Esophagus (tissue), 2 donors: ENCODE measurements around the gene TXNL4A. TPM values are rescaled to one million over a fixed set of nuclear protein-coding genes. Genes with fewer than 3 reads are reported as not detected.
"Not testable (repeated sequence)": the region's sequence is repeated elsewhere in the genome, so short reads cannot be mapped to it uniquely, and the experiment has no call there.

Source experiments
- H3K27ac ChIP-seq, 2 donors: one replicate each; pipeline ENCODE4 v1.5.1; 2013; ENCODE audit warnings: low read depth in 2 of 2, mild to moderate bottlenecking in 2 of 2, inconsistent platforms in 1 of 2, low read length in 1 of 2, moderate library complexity in 1 of 2
- H3K27me3 ChIP-seq, 2 donors: one replicate each; pipeline ENCODE4 v1.6.1; 2013; ENCODE audit warnings: low read length in 2 of 2, control low read depth in 1 of 2, mild to moderate bottlenecking in 1 of 2; ENCODE audit not compliant: insufficient read depth in 2 of 2, control insufficient read depth in 1 of 2
- H3K36me3 ChIP-seq, 2 donors: one replicate each; pipeline ENCODE4 v1.6.1; 2013; ENCODE audit warnings: low read length in 1 of 2; ENCODE audit not compliant: control insufficient read depth in 2 of 2, insufficient read depth in 2 of 2
- H3K4me1 ChIP-seq, 2 donors: one replicate each; pipeline ENCODE4 v1.6.1; 2013; ENCODE audit warnings: low read length in 1 of 2; ENCODE audit not compliant: control insufficient read depth in 2 of 2, insufficient read depth in 2 of 2
- H3K4me3 ChIP-seq, 2 donors: one replicate each; pipeline ENCODE4 v1.5.1; 2013; ENCODE audit warnings: low read length in 2 of 2, mild to moderate bottlenecking in 2 of 2, low read depth in 1 of 2, moderate library complexity in 1 of 2
- H3K9me3 ChIP-seq, 2 donors: one replicate each; pipeline ENCODE4 v1.6.1; 2013; ENCODE audit warnings: mild to moderate bottlenecking in 2 of 2, low read depth in 1 of 2, low read length in 1 of 2, moderate library complexity in 1 of 2; ENCODE audit not compliant: control insufficient read depth in 2 of 2, insufficient read depth in 1 of 2
- WGBS, 2 donors: extraction: QIAGEN DNeasy Blood & Tissue Kit; methylation state at CpG; one replicate each; pipeline ENCODE4 v1.1.7; 2013; 5-methylcytosine and 5-hydroxymethylcytosine counted together
- polyA plus RNA-seq, 2 donors: library from polyadenylated mRNA; stranded (reverse); fragments of 200-250 nt; gene quantifications; one replicate each; pipeline ENCODE4 v1.2.3, GENCODE V29; 2013
- donor health status: healthy with polysubstance abuse.
- donor health status: Bipolar disorder and iron deficiency.

Gene TXNL4A
- polyA plus RNA-seq, 2 donors = 65.2 to 66.7 TPM

DNA sequence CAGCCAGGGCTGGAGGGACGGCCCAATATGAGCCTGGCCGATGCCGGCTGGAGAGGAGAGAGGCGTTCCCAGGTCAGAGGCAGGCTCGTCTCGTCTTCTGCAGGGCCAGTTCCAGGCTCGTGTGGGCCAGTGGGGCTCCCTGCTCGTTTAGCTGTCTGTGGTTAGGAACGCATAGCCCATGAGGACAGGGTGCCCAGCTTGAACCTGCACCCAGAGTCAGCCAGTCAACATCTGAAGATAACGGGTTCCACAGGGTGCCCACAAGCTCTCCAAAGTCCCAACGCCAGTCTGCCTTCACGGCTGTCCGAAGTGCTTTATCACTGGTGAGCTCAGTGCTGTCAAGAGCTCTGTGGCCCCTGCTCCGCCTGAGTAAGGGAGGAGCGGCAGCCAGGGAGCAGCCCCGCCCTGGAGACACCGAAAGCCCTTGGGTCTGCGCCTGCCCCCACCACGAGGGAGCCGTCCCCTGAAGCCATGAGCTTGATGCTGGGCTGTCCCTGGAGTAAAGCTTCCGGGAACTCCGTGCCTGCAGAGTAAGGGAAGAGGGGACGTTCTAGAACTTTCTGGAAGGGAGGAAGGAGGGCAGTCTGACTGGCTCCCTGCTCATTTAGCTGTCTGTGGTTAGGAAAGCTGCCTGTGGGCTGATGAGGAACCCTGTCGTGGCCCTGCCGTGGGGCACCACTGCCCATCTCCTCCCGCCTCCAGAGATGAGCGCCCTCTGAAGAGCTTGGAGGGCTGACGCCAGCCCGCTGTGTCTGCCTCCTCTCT, 26.7 kb downstream of the TXNL4A start:
- no peaks in the 10 kb centered on the region for H3K9me3 ChIP-seq

DNA sequence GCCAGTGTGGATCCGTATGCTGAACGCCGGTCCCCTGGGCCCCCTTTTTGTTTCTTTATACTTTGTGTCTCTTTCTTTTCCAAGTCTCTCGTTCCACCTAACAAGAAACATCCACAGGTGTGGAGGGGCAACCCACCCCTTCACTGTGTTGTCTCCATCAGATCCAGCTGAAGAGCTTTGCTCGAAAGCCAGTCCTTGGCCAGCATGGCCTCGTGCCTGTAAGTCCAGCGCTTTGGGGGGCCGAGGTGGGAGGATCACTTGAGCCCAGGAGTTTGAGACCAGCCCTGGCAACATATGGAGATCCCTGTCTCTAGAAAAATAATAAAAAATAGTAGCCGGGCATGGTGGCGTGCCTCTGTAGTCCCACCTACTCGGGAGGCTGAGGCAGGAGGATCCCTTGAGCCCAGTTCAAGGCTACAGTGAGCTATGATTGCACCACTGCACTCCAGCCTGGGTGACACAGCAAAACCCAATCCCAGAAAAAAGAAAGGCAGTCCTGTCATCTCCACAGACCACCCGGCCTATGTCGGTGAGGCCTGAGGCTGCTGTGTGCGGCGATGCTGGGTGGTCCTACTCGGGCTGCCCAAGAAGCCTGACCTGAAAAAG, 27.3 kb downstream of the TXNL4A start:
- WGBS, 2 donors = 84 to 85% methylated on average over 16 of the region's 16 CpGs
- Histone ChIP-seq H3K36me3 (no peaks in the 10 kb centered on the region), H3K27me3 (no peaks in the 10 kb centered on the region), H3K9me3 (no peaks in the 10 kb centered on the region), H3K4me1 (peaks cover 2 to 29% of the 10 kb centered on the region in 2 donors), H3K27ac (peak overlapping the region; percentile 78 to 89), H3K4me3 (peak overlapping the region; percentile 5 to 25)

More for the DNA sequence above, 26.7 kb downstream of the TXNL4A start:
- Histone ChIP-seq H3K27ac (peak overlapping the region; percentile 78 to 89), H3K36me3 (no peaks in the 10 kb centered on the region), H3K27me3 (no peaks in the 10 kb centered on the region), H3K4me3 (peak overlapping the region; percentile 5 to 25), H3K4me1 (peaks cover 2 to 29% of the 10 kb centered on the region in 2 donors)
- 58 to 71% methylated on average over 29 of the region's 29 CpGs for WGBS, 2 donors

DNA sequence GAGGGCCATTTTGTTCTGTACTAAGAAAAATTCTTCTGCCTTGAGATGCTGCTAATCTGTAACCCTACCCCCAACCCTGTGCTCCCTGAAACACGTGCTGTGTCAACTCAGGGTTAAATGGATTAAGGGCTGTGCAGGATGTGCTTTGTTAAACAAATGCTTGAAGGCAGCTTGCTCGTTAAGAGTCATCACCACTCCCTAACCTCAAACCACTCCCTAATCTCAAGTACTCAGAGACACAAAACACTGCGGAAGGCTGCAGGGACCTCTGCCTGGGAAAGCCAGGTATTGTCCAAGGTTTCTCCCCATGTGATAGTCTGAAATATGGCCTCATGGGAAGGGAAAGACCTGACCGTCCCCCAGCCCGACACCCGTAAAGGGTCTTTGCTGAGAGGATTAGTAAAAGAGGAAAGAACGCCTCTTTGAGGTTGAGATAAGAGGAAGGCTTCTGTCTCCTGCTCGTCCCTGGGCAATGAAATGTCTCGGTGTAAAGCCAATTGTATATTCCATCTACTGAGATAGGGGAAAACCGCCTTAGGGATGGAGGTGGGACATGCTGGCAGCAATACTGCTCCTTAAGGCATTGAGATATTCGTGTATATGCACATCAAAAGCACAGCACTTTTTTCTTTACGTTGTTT, 28.1 kb downstream of the TXNL4A start:
- H3K4me1 ChIP-seq = peaks cover 2 to 26% of the 10 kb centered on the region in 2 donors
- not testable (repeated sequence) for H3K9me3 ChIP-seq, H3K36me3 ChIP-seq, H3K27me3 ChIP-seq, H3K4me3 ChIP-seq
- H3K27ac ChIP-seq = peak overlapping the region in 1 of 2 donors; percentile 54
- WGBS, 2 donors = 20 to 28% methylated on average over 12 of the region's 12 CpGs

DNA sequence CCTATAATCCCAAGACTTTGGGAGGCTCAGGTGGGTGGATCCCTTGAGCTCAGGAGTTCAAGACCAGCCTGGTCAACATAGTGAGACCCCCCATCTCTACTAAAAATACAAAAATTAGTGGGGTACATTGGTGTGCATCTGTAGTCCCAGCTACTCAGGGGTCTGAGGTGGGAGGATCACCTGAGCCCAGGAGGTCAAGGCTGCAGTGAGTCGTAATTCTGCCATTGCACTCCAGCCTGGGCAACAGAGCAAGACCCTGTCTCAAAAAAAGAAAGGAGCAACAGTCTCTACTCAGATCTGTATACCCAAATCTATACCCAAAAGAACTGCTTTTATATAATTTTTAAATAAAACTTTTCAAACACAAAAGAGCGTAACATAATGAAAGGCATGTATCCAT, 29.4 kb downstream of the TXNL4A start:
- H3K27me3 ChIP-seq = no peaks in the 10 kb centered on the region
- no peak overlapping the region for H3K4me3 ChIP-seq
- peaks cover 2 to 26% of the 10 kb centered on the region in 2 donors for H3K4me1 ChIP-seq
- no peak overlapping the region for H3K27ac ChIP-seq
- 96 to 97% methylated on average over 2 of the region's 2 CpGs for WGBS, 2 donors
- no peaks in the 10 kb centered on the region for H3K9me3 ChIP-seq
- H3K36me3 ChIP-seq = no peaks in the 10 kb centered on the region

DNA sequence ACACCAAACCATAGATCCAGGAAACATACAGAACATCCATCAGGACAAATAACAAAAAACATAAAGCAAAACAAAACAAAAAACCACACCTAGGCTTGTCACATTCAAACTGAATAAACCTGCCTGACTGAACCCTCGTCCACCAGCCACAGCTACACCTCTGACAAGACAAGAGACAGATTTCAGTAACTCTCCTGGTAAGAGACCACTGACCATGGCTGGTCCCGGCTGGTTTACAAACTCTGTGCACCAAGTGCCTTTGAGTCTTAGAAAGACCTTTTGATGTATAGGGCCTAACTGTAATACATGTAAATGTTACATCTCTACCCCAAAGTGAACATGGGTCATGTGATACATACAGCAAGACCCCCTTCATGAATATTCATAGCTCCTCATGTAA, 32.1 kb downstream of the TXNL4A start:
- H3K9me3 ChIP-seq = no peaks in the 10 kb centered on the region
- H3K4me1 ChIP-seq = peaks cover 0 to 4% of the 10 kb centered on the region in 2 donors
- H3K36me3 ChIP-seq = no peaks in the 10 kb centered on the region
- H3K27ac ChIP-seq = no peak overlapping the region
- no peak overlapping the region for H3K4me3 ChIP-seq
- WGBS, 2 donors = 68 to 69% methylated on average over 2 of the region's 2 CpGs
- H3K27me3 ChIP-seq = no peaks in the 10 kb centered on the region

DNA sequence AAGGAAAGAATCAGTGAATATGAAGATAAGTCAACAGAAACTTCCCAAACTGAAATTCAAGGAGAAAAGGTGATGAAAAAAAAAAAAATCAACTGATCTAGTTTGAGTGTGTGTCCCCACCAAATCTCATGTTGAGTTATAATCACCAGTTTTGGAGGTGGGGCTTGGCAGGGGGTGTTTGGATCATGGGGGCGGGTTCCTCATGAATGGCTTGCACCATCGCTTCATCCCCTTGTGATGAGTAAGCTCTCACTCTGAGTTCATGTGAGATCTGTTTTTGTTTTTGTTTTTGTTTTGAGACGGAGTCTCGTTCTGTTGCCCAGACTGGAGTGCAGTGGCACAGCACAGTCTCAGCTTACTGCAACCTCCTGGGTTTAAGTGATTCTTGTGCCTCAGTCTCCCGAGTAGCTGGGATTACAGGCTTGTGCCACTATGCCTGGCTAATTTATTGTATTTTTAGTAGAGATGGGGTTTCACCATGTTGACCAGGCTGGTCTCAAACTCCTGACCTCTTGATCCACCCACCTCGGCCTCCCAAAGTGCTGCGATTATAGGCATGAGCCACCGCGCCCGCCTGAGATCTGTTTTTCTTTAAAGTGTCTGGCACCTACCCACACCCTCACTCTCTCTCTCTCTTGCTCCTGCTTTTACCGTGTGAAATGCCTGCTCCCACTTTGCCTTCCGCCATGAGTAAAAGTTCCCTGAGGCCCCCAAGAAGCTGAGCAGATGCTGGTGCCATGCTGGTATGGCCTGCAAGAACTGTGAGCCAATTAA, 32.9 kb downstream of the TXNL4A start:
- 81 to 82% methylated on average over 12 of the region's 12 CpGs for WGBS, 2 donors
- Histone ChIP-seq H3K27ac (peak overlapping the region in 1 of 2 donors; percentile 87), H3K27me3 (no peaks in the 10 kb centered on the region), H3K9me3 (no peaks in the 10 kb centered on the region), H3K4me3 (no peak overlapping the region), H3K36me3 (no peaks in the 10 kb centered on the region), H3K4me1 (peaks cover 0 to 3% of the 10 kb centered on the region in 2 donors)

DNA sequence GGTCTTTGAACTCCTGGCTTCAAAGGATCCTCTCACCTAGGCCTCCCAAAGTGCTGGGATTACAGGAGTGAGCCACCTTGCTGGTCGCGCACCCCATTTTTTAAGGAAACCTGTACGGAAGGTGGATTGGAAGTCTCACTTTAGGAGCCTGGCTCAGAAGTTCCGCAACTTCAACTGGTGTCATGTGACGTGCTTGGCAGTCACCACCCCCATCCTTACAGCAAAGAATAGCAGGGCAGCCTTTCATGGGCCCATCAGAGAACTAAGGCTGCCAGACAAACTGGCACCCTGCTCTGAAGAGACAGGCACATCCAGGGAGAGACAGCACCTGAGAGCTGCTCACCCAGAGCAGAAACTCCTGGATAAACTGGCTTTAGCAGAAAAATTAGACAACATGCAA, 33.6 kb downstream of the TXNL4A start:
- 85 to 90% methylated on average over 5 of the region's 5 CpGs for WGBS, 2 donors
- Histone ChIP-seq H3K4me1 (peaks cover 0 to 3% of the 10 kb centered on the region in 2 donors), H3K27ac (peak overlapping the region; percentile 20 to 35), H3K9me3 (no peaks in the 10 kb centered on the region), H3K4me3 (no peak overlapping the region), H3K36me3 (no peaks in the 10 kb centered on the region), H3K27me3 (no peaks in the 10 kb centered on the region)

DNA sequence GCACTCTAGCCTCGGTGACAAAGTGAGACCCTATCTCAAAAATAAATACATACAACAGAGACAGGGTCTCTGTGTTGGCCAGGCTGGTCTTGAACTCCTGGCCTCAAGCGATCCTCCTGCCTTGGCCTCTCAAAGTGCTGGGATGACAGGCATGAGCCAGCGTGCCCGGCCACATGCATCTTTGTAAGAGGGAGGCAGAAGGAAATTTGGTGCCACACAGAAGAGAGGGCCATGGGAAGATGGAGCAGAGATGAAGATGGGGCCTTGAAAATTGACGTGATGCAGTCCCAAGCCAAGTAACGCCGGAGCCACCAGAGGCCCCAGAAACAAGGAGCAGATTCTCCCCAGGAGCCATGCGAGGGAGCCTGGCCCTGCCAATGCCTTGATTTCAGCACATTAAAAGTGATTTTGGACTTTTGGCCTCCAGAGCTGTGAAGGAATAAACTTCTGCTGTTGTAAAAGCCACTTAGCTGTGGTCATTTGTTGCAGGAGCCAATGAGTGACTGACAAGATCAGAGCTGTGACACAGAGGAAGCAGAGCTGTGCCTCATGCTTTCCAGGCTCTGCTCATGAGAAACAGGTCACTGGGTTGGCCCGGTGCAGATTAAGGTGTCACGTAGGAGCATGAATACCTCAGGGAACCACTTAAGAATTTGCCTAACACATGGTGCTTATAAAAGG, 34.3 kb downstream of the TXNL4A start:
- 79 to 82% methylated on average over 10 of the region's 10 CpGs for WGBS, 2 donors
- Histone ChIP-seq H3K4me1 (peaks cover 0 to 4% of the 10 kb centered on the region in 2 donors), H3K4me3 (no peak overlapping the region), H3K9me3 (no peaks in the 10 kb centered on the region), H3K27ac (peak overlapping the region; percentile 47 to 80), H3K36me3 (no peaks in the 10 kb centered on the region), H3K27me3 (no peaks in the 10 kb centered on the region)
